Eye (tissue), 1 donor: ENCODE data around the gene DAAM1.

Experiments
- DNase-seq: peaks from one replicate; pipeline ENCODE4 v3.0.0-alpha.2; 2015

The DAAM1 gene

GRCh38 chr14:59346329-59346728 is 157.9 kb downstream of the DAAM1 start:
- DNase-seq, result no peak

GRCh38 chr14:59346796-59347510 is 158.5 kb downstream of the DAAM1 start:
- DNase-seq, result no peak

DNA sequence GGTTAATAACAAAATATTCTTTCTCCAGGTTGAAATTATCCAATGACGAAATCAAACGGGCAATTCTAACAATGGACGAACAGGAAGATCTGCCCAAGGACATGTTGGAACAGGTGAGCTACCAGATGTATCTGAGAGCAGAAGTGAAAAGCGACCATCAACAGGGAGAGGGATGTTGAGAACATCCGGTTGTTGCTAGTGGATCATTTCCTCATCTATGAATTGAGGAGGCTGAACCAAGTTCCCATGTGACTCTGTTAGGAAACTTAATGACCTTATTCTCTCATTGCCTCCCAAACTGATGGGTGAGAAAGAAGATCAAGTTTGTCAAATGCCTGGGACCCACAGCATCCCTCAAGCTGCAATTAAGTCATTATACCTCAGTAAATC is 159.0 kb downstream of the DAAM1 start:
- no peak for DNase-seq

GRCh38 chr14:59347915-59348314 is 159.4 kb downstream of the DAAM1 start:
- no peak for DNase-seq

- DNase-seq, result no peak
Measured at GRCh38 chr14:59349258-59349701, 160.8 kb downstream of the DAAM1 start.

DNA sequence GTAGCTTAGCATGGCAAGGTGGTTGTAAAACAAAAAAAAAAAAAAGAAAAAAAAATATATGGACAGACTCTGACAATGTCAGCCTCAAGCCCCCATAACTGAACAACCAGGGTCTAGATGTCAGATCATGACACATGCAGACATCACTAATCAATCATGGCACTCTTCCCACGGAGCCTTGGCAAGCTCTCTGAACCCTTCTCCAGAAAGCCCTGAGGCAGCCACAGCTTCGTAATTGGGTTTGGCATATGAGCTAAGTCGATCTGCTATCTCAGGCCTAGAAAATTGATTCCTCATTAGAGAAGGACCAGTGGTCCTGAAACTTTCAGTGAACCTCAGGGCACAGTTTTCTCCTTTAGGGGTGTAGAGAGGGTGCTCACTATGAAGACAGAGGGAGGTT is 164.5 kb downstream of the DAAM1 start:
- DNase-seq, result peak; percentile 54

DNA sequence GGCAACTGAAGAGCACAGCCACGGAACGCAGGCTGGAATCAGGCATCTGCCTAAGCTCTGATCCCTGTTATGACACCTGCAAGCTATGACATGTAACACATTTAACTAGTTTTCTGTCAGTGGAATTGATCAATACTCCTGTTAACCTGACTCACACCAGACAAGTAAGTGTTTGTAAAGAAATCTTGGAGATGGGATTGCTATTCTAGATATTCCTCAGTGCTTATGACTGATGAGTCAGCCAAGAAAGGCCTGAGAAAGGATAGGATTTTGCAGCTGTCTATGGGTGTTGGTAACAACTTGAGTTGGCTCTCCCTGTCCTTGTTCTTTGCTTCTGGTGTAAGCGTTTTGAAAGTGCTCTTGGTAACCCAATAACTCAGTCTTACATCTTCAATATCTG is 166.2 kb downstream of the DAAM1 start:
- DNase-seq, result no peak

GRCh38 chr14:59355091-59355490 is 166.6 kb downstream of the DAAM1 start:
- no peak for DNase-seq

- no peak for DNase-seq
Measured at GRCh38 chr14:59356312-59356711, 167.8 kb downstream of the DAAM1 start.

- DNase-seq, result no peak
Measured at GRCh38 chr14:59356767-59357166, 168.3 kb downstream of the DAAM1 start.

DNA sequence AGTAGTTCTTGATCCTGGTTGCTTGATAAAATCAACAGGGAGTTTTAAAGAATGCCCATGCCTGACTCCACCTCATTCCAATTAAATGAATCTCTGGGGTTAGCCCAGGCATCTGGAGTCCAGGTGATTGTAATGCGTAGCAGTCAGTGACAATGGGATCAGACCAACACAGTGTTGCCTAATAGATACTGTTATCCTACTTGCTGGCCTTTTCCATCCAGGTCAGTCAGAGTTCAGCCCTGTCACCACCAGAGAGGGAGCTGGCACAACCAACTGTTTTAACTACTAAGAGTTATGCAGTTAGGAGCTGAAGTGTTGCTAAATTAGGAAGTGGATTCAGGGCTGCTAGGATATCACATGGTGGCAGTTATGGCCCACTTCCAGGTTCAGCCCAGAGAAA is 169.6 kb downstream of the DAAM1 start:
- no peak for DNase-seq

GRCh38 chr14:59358784-59359183 is 170.3 kb downstream of the DAAM1 start:
- DNase-seq, result no peak

GRCh38 chr14:59359431-59360124 is 171.1 kb downstream of the DAAM1 start:
- DNase-seq, result no peak

DNA sequence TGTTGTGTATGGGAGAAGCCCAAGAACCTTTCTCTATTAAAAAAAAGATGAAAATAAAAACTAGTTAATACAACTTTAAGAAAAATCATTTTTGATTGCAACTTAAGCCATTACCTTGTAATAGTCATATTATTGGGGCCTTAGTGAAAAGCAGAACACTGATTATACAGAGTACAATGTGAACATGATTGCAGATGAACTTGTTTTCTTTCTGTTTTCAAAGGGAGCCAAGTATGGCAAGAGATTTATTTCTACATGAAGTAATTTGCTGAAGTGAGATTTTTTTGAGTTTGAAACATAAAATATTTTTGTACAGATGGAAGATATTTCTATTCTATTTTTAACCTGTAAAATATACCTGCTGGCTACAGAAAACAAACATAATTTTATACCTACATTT is 171.8 kb downstream of the DAAM1 start:
- DNase-seq, result no peak

- DNase-seq, result no peak
Measured at GRCh38 chr14:59360923-59361794, 172.7 kb downstream of the DAAM1 start.

- DNase-seq, result no peak
Measured at GRCh38 chr14:59362513-59362912, 174.0 kb downstream of the DAAM1 start.

- no peak for DNase-seq
Measured at GRCh38 chr14:59363531-59364226, 175.2 kb downstream of the DAAM1 start.

GRCh38 chr14:59370158-59370742 is 181.8 kb downstream of the DAAM1 start:
- no peak for DNase-seq

DNA sequence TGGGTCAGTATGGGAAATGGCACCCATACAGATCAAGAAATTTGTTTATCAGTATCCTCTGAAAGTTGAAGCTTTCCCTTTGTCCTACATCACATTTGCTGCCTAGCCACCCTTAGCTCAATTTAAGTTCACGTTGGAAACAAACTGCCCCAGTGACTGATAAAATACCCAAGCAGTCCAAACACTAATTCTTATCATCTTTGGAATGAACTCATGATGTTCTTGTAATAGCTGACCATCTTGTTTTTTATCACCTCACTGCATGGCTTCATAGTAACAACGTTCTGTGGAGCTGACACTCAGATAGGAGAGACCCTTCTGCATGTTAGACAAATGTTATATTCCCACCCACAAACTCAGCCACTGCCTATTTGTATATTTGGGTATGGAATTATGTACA is 183.3 kb downstream of the DAAM1 start:
- DNase-seq, result no peak

- no peak for DNase-seq
Measured at GRCh38 chr14:59374048-59374447, 185.6 kb downstream of the DAAM1 start.

DNA sequence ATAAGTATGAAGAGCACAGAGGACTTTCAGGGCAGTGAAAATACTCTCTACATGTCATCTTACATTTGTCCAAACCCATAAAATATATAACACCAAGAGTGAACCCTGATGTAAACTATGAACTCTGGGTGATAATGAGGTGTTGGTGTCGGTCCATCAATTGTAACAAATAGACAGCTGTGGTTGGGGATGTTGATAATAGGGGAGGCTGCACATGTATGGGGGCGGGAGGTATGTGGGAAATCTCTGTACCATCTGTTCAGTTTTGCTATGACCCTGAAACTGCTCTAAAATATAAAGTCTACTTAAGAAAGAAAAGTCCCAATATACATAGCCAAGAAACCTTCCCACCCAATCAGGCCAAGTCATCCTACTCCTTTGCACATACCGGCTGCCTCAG is 188.2 kb downstream of the DAAM1 start:
- no peak for DNase-seq

- DNase-seq, result peak; percentile 27
Measured at GRCh38 chr14:59377491-59377890, 189.0 kb downstream of the DAAM1 start.
